Gastrocnemius medialis (tissue), 4 donors: Measurements from ENCODE around the gene SLC25A21. TPM values are rescaled to one million over a fixed set of nuclear protein-coding genes. Genes with fewer than 3 reads are reported as not detected.

Source experiments
- ATAC-seq, 2 donors: fragments of 150-250 bp; one replicate each; pipeline ENCODE4 v1.9.1; 2016
- DNase-seq, 2 donors: peaks; one replicate each; pipeline ENCODE4 v3.0.0-alpha.2; 2019
- H3K27ac ChIP-seq, 4 donors: fragments of 200-600 bp; sonication (generic); 1 replicate in 1 of 4; 2 replicates in 3 of 4; pipeline ENCODE4 v1.5.1; 2016 to 2018; ENCODE audit warnings: mild to moderate bottlenecking in 2 of 4, moderate library complexity in 1 of 4
- H3K27me3 ChIP-seq, 3 donors: fragments of 200-600 bp; sonication (generic) in 2 of 3; 1 replicate in 1 of 3; 2 replicates in 2 of 3; pipeline versions ENCODE4 v1.5.1 to v1.6.0; 2016 to 2019; ENCODE audit warnings: mild to moderate bottlenecking in 1 of 3, moderate library complexity in 1 of 3
- H3K36me3 ChIP-seq, 2 donors: fragments of 200-600 bp; sonication (generic) in 1 of 2; one replicate each; pipeline ENCODE4 v1.5.1; 2017 to 2018
- H3K4me1 ChIP-seq, 2 donors: fragments of 200-600 bp; sonication (generic) in 1 of 2; one replicate each; pipeline ENCODE4 v1.5.1; 2016 to 2017; ENCODE audit warnings: mild to moderate bottlenecking in 2 of 2
- H3K4me3 ChIP-seq, 4 donors: fragments of 200-600 bp; sonication (generic) in 3 of 4; 1 replicate in 1 of 4; 2 replicates in 3 of 4; pipeline ENCODE4 v1.5.1; 2016 to 2019; ENCODE audit warnings: mild to moderate bottlenecking in 2 of 4
- H3K9me3 ChIP-seq, 3 donors: fragments of 200-600 bp; sonication (generic) in 2 of 3; 1 replicate in 1 of 3; 2 replicates in 2 of 3; pipeline ENCODE4 v1.5.1; 2016 to 2019
- CTCF ChIP-seq, 5 experiments: fragments of 450-650 bp in 3 of 5; fragments of 200-600 bp in 2 of 5; sonication (generic) in 2 of 5; IDR thresholded peaks in 4 of 5; conservative IDR thresholded peaks in 1 of 5; 1 replicate in 4 of 5; 2 replicates in 1 of 5; pipeline ENCODE4 v1.5.1; 2016 to 2019; ENCODE audit warnings: antibody characterized with exemption in 5 of 5, mild to moderate bottlenecking in 3 of 5, moderate library complexity in 3 of 5
- POLR2A ChIP-seq, 2 donors: fragments of 450-650 bp; IDR thresholded peaks; one replicate each; pipeline ENCODE4 v1.6.1; 2017; ENCODE audit warnings: antibody characterized with exemption in 2 of 2, mild to moderate bottlenecking in 2 of 2, moderate library complexity in 2 of 2
- in situ Hi-C, 4 donors: fragments of 200-750 bp; cut with MboI; loops; one replicate each; pipeline versions ENCODE4 v1.15.0 to v1.8.0; 2017; ENCODE audit warnings: low sequenced_read_pairs in 4 of 4
- intact Hi-C: fragments of 100-400 bp; cut with DNase I; formaldehyde crosslinking; loops from one replicate; pipeline ENCODE4 v1.15.1; 2023; ENCODE audit warnings: low total_unique reads
- total RNA-seq, 4 donors: library from RNA; depleted of rRNA; stranded (reverse); fragments of >200 nt; gene quantifications; one replicate each; pipeline versions ENCODE4 v1.1.0 to v1.2.3, GENCODE V29; 2016

The SLC25A21 gene
- total RNA-seq, 4 donors from 2014 or later, result 1.9 TPM; not detected in 3

- in situ Hi-C loops, result no loop called here
- no peaks in the 10 kb centered on the region for H3K36me3 ChIP-seq
- no peak for DNase-seq
Measured at GRCh38 chr14:36726128-36726527, 446.3 kb downstream of the SLC25A21 start.

GRCh38 chr14:36724162-36724561 is 448.2 kb downstream of the SLC25A21 start:
- Histone ChIP-seq H3K4me1 (no peaks in the 10 kb centered on the region), H3K36me3 (no peaks in the 10 kb centered on the region)
- in situ Hi-C loops, result no loop called here

More at GRCh38 chr14:36726128-36726527, 446.3 kb downstream of the SLC25A21 start:
- Histone ChIP-seq H3K9me3 (no peaks in the 10 kb centered on the region), H3K4me3 (no peak overlapping the region), H3K27me3 (no peaks in the 10 kb centered on the region), H3K4me1 (no peaks in the 10 kb centered on the region), H3K27ac (no peak overlapping the region)
- TF ChIP-seq CTCF (IDR thresholded peaks at IDR 0.05 in 4 of 5, conservative IDR thresholded peaks at IDR 0.05 in 1 of 5) (no peak), POLR2A (IDR thresholded peaks at IDR 0.05) (no peak)
- no peak for ATAC-seq
- intact Hi-C loops, result no loop called here

GRCh38 chr14:36723530-36723929 is 448.9 kb downstream of the SLC25A21 start:
- no peak overlapping the region for H3K4me3 ChIP-seq
- H3K27me3 ChIP-seq, result no peaks in the 10 kb centered on the region
- no peak for ATAC-seq
- no peak overlapping the region for H3K27ac ChIP-seq
- no peaks in the 10 kb centered on the region for H3K9me3 ChIP-seq
- intact Hi-C loops, result no loop called here
- H3K4me1 ChIP-seq, result no peaks in the 10 kb centered on the region
- H3K36me3 ChIP-seq, result no peaks in the 10 kb centered on the region
- in situ Hi-C loops, result no loop called here
- TF ChIP-seq POLR2A (IDR thresholded peaks at IDR 0.05), result no peak
- TF ChIP-seq CTCF (IDR thresholded peaks at IDR 0.05 in 4 of 5, conservative IDR thresholded peaks at IDR 0.05 in 1 of 5), result no peak
- DNase-seq, result no peak

More at GRCh38 chr14:36724162-36724561, 448.2 kb downstream of the SLC25A21 start:
- no peaks in the 10 kb centered on the region for H3K9me3 ChIP-seq
- ATAC-seq, result no peak
- H3K4me3 ChIP-seq, result no peak overlapping the region
- no peak overlapping the region for H3K27ac ChIP-seq
- DNase-seq, result no peak
- no peaks in the 10 kb centered on the region for H3K27me3 ChIP-seq
- no peak for TF ChIP-seq CTCF (IDR thresholded peaks at IDR 0.05 in 4 of 5, conservative IDR thresholded peaks at IDR 0.05 in 1 of 5)
- no peak for TF ChIP-seq POLR2A (IDR thresholded peaks at IDR 0.05)
- intact Hi-C loops, result no loop called here

- TF ChIP-seq POLR2A (IDR thresholded peaks at IDR 0.05), result no peak
- no peak for TF ChIP-seq CTCF (IDR thresholded peaks at IDR 0.05 in 4 of 5, conservative IDR thresholded peaks at IDR 0.05 in 1 of 5)
- H3K36me3 ChIP-seq, result no peaks in the 10 kb centered on the region
- intact Hi-C loops (no loop called here), in situ Hi-C loops (no loop called here)
- H3K27me3 ChIP-seq, result no peaks in the 10 kb centered on the region
- ATAC-seq, result no peak
- DNase-seq, result no peak
- no peak overlapping the region for H3K27ac ChIP-seq
- no peaks in the 10 kb centered on the region for H3K9me3 ChIP-seq
- H3K4me3 ChIP-seq, result no peak overlapping the region
- no peaks in the 10 kb centered on the region for H3K4me1 ChIP-seq
Measured at GRCh38 chr14:36721877-36722276, 450.5 kb downstream of the SLC25A21 start.

- in situ Hi-C loops (no loop called here), intact Hi-C loops (no loop called here)
- Histone ChIP-seq H3K4me1 (no peaks in the 10 kb centered on the region), H3K9me3 (no peaks in the 10 kb centered on the region), H3K27ac (no peak overlapping the region), H3K36me3 (no peaks in the 10 kb centered on the region), H3K4me3 (no peak overlapping the region), H3K27me3 (no peaks in the 10 kb centered on the region)
- no peak for TF ChIP-seq CTCF (IDR thresholded peaks at IDR 0.05 in 4 of 5, conservative IDR thresholded peaks at IDR 0.05 in 1 of 5)
- TF ChIP-seq POLR2A (IDR thresholded peaks at IDR 0.05), result no peak
- DNase-seq (no peak), ATAC-seq (no peak)
Measured at GRCh38 chr14:36720657-36721056, 451.7 kb downstream of the SLC25A21 start.
